ENCODE results near the gene MUC20. TPM values are rescaled to one million over a fixed set of nuclear protein-coding genes. Genes with fewer than 3 reads are reported as not detected.

MUC20 gene
- total RNA-seq, 2 experiments from 2014 or later, result 0.85 to 1.9 TPM

DNA sequence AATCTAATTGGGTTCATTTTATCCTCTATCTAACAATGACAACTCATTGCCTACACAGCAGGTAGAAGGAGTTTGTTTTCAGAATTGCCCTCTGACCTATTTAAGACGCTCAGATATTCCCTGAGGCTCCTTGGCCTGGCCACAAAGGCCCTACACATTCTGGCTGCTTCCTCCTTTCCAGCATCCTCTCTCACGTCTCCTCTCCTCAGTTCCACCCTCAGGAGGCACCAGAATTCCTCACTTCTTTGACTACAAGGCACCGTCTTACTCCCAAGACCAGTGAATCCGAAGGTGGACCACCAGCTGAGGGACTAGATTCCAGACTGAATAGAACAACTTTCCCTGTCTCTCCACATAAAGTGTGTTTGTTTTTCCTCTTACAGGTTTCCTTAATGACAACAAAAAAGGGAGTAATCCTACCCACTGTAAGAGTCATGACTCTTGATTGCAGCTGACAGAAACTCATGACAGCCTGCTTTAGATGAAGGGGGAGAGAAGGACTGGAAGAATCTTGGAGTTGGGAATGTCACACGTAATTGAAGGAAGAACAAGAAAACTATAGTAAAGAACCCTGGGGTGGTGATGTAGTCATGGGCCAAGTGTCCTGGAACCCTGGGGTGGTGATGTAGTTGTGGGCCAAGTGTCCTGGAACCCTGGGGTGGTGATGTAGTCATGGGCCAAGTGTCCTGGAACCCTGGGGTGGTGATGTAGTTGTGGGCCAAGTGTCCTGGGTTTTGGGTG lies 22.0 kb upstream of the MUC20 start:
- CTCF ChIA-PET, result interaction anchor here (1.1 kb wide), 1 partner anchor 152 kb away, joined by 3 read pairs; no protein-coding TSS in a partner anchor
- no peak overlapping the region for H3K27ac Mint-ChIP-seq
- H3K36me3 Mint-ChIP-seq, result peaks cover 19% of the 10 kb centered on the region
- no peak overlapping the region for H3K4me3 Mint-ChIP-seq
- no peak for ATAC-seq
- H3K27me3 Mint-ChIP-seq, result no peaks in the 10 kb centered on the region
- no peak for DNase-seq
- no peaks in the 10 kb centered on the region for H3K9me3 Mint-ChIP-seq (ENCODE audit: low read depth)
- no peaks in the 10 kb centered on the region for H3K4me1 Mint-ChIP-seq

DNA sequence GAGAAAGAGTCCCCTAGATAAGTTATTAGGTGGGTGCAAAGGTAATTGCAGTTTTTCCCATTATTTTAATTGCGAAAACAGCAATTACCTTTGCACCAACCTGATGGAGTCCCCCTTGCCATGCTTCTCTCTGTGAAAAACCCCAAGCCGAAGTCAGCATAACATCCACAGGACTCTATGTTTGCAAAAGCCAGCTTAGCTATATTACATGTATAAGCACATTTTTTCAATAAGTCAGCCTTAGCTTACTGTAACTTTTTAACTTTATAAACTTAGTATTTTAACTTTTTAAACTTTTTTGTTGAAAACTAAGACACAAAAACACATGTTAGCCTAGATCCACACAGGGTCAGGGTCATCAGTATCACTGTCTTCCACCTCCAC lies 21.4 kb upstream of the MUC20 start:
- no peaks in the 10 kb centered on the region for H3K4me1 Mint-ChIP-seq
- no peak overlapping the region for H3K4me3 Mint-ChIP-seq
- CTCF ChIA-PET, result interaction anchor here (1.1 kb wide), 1 partner anchor 151 kb away, joined by 3 read pairs; no protein-coding TSS in a partner anchor
- H3K9me3 Mint-ChIP-seq (ENCODE audit: low read depth), result no peaks in the 10 kb centered on the region
- no peak overlapping the region for H3K27ac Mint-ChIP-seq
- ATAC-seq (no peak), DNase-seq (no peak)
- H3K36me3 Mint-ChIP-seq, result peaks cover 14% of the 10 kb centered on the region
- no peaks in the 10 kb centered on the region for H3K27me3 Mint-ChIP-seq

DNA sequence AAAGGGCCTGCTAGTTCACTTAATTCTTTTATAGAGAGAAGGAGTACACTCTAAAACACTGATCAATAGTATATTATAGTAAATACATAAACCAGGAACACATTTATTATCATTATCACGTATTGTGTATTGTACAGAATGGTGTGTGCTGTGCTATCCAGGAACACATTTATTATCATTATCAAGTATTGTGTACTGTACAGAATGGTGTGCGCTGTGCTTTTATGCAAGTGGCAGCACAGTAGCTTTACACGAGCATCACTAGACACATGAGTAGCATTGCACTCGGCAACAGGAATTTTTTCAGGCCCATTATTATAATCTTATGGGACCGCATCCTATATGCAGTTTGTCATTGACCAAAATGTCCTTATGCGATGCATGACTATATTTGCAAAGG lies 20.9 kb upstream of the MUC20 start:
- ATAC-seq, result no peak
- no peak for DNase-seq
- no peaks in the 10 kb centered on the region for H3K4me1 Mint-ChIP-seq
- CTCF ChIA-PET, result interaction anchor here (1.1 kb wide), 1 partner anchor 151 kb away, joined by 3 read pairs; no protein-coding TSS in a partner anchor
- H3K4me3 Mint-ChIP-seq, result no peak overlapping the region
- no peaks in the 10 kb centered on the region for H3K27me3 Mint-ChIP-seq
- peaks cover 14% of the 10 kb centered on the region for H3K36me3 Mint-ChIP-seq
- no peaks in the 10 kb centered on the region for H3K9me3 Mint-ChIP-seq (ENCODE audit: low read depth)
- no peak overlapping the region for H3K27ac Mint-ChIP-seq

- Mint-ChIP-seq H3K4me1 (no peaks in the 10 kb centered on the region), H3K36me3 (peaks cover 10% of the 10 kb centered on the region), H3K27ac (no peak overlapping the region), H3K4me3 (no peak overlapping the region), H3K27me3 (no peaks in the 10 kb centered on the region), H3K9me3 (ENCODE audit: low read depth) (no peaks in the 10 kb centered on the region)
- ATAC-seq (no peak), DNase-seq (no peak)
- CTCF ChIA-PET, result interaction anchor here (0.7 kb wide), 2 partner anchors 210 to 414 kb away, joined by 3 to 4 read pairs; no protein-coding TSS in a partner anchor
Measured at GRCh38 chr3:195700319-195700718, 20.5 kb upstream of the MUC20 start.

GRCh38 chr3:195701042-195701915 lies 19.5 kb upstream of the MUC20 start:
- Mint-ChIP-seq H3K4me1 (no peaks in the 10 kb centered on the region), H3K27me3 (no peaks in the 10 kb centered on the region), H3K27ac (no peak overlapping the region), H3K9me3 (ENCODE audit: low read depth) (no peaks in the 10 kb centered on the region), H3K4me3 (no peak overlapping the region), H3K36me3 (peaks cover 5% of the 10 kb centered on the region)
- no peak for ATAC-seq
- CTCF ChIA-PET, result interaction anchor here (0.6 to 1.9 kb wide), 5 partner anchors 13 to 652 kb away, joined by 3 to 8 read pairs (median 3); no protein-coding TSS in a partner anchor
- DNase-seq, result no peak

DNA sequence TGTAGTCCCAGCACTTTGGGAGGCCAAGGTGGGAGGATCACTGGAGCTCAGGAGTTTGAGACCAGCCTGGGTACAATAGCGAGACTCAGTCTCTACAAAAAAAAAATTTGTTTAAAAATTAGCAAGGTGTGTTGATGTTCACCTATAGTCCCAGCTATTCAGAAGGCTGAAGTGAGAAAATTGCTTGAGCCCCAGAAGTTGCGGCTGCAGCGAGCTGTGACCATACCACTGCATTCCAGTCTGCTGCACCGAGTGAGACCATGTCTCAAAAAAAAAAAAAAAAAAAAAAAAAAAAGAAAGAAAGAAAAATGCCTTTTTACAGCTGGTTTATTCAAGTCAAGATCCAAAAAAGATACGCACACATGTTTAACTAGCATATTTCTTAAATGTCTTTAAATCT lies 17.0 kb upstream of the MUC20 start:
- H3K4me1 Mint-ChIP-seq, result no peaks in the 10 kb centered on the region
- H3K27me3 Mint-ChIP-seq, result no peaks in the 10 kb centered on the region
- H3K36me3 Mint-ChIP-seq, result peaks cover 2% of the 10 kb centered on the region
- H3K4me3 Mint-ChIP-seq, result no peak overlapping the region
- DNase-seq, result no peak
- ATAC-seq, result no peak
- no peak overlapping the region for H3K27ac Mint-ChIP-seq
- CTCF ChIA-PET, result interaction anchor here (0.8 to 1.5 kb wide), 5 partner anchors 11 to 211 kb away, joined by 3 to 6 read pairs (median 3); no protein-coding TSS in a partner anchor
- no peaks in the 10 kb centered on the region for H3K9me3 Mint-ChIP-seq (ENCODE audit: low read depth)

- no peaks in the 10 kb centered on the region for H3K9me3 Mint-ChIP-seq (ENCODE audit: low read depth)
- peaks cover 3% of the 10 kb centered on the region for H3K36me3 Mint-ChIP-seq
- DNase-seq (peak; percentile 36), ATAC-seq (no peak)
- CTCF ChIA-PET, result interaction anchor here (0.8 to 1.5 kb wide), 3 partner anchors 12 to 190 kb away, joined by 3 to 6 read pairs (median 5); no protein-coding TSS in a partner anchor
- H3K27me3 Mint-ChIP-seq, result no peaks in the 10 kb centered on the region
- H3K4me3 Mint-ChIP-seq, result no peak overlapping the region
- no peaks in the 10 kb centered on the region for H3K4me1 Mint-ChIP-seq
- H3K27ac Mint-ChIP-seq, result no peak overlapping the region
Measured at GRCh38 chr3:195704433-195704999, 16.3 kb upstream of the MUC20 start.

DNA sequence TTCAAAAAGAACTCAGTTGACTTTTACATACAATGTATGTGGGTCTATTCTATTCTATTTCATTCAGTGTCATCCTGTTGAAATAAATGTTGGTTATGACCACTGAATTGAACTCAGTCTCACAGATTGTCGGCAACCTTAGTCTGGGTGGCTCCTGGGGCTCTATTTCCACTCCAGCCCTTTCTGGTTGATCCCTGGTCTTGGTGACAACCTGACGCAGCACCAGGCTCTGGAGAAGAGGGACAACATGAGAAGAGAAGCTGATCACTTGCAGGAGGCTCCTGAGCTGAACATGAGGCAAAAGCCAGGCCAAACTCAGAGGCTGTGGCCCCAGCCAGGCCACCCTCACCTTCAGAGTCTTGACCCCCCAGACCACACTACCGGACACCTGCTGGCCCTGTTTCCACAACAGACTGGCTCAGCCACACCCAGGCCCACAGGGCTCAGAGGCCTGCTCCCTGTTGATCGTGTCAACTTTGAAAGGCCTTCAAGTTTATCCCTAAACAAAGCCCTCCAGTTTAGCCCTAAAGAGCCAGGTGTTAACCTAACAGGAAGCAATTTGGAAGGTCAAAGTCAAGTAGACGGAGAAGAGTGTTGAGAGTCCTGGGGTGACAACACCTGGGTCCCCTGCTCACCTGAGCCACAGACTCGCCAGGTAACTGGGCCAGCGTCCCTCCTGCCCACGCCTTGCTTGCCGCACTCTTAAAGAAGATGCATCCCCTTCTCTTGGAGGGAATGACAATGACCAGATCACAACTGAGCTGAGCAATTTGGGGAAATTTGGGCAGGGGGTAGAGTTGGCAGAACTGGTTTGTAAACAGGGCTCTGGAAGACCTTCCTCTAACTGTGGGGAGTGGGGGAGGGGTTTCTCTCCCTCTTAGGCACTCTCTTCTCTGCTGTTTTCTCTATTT lies 15.4 kb upstream of the MUC20 start:
- H3K27me3 Mint-ChIP-seq, result no peaks in the 10 kb centered on the region
- H3K4me3 Mint-ChIP-seq, result no peak overlapping the region
- H3K36me3 Mint-ChIP-seq, result peaks cover 3% of the 10 kb centered on the region
- ATAC-seq, result no peak
- CTCF ChIA-PET, result interaction anchor here (1.1 kb wide), 1 partner anchor 145 kb away, joined by 6 read pairs; no protein-coding TSS in a partner anchor
- no peak overlapping the region for H3K27ac Mint-ChIP-seq
- H3K4me1 Mint-ChIP-seq, result no peaks in the 10 kb centered on the region
- peak; percentile 43 for DNase-seq
- H3K9me3 Mint-ChIP-seq (ENCODE audit: low read depth), result no peaks in the 10 kb centered on the region

GRCh38 chr3:195708061-195708460 lies 12.7 kb upstream of the MUC20 start:
- H3K9me3 Mint-ChIP-seq (ENCODE audit: low read depth), result no peaks in the 10 kb centered on the region
- H3K27ac Mint-ChIP-seq, result no peak overlapping the region
- ATAC-seq, result no peak
- CTCF ChIA-PET, result interaction anchor here (0.5 to 2.7 kb wide), 5 partner anchors 133 to 1389 kb away, joined by 3 to 6 read pairs (median 3); no protein-coding TSS in a partner anchor
- H3K4me3 Mint-ChIP-seq, result no peak overlapping the region
- H3K4me1 Mint-ChIP-seq, result no peaks in the 10 kb centered on the region
- peak; percentile 38 for DNase-seq
- H3K27me3 Mint-ChIP-seq, result no peaks in the 10 kb centered on the region
- peaks cover 3% of the 10 kb centered on the region for H3K36me3 Mint-ChIP-seq

DNA sequence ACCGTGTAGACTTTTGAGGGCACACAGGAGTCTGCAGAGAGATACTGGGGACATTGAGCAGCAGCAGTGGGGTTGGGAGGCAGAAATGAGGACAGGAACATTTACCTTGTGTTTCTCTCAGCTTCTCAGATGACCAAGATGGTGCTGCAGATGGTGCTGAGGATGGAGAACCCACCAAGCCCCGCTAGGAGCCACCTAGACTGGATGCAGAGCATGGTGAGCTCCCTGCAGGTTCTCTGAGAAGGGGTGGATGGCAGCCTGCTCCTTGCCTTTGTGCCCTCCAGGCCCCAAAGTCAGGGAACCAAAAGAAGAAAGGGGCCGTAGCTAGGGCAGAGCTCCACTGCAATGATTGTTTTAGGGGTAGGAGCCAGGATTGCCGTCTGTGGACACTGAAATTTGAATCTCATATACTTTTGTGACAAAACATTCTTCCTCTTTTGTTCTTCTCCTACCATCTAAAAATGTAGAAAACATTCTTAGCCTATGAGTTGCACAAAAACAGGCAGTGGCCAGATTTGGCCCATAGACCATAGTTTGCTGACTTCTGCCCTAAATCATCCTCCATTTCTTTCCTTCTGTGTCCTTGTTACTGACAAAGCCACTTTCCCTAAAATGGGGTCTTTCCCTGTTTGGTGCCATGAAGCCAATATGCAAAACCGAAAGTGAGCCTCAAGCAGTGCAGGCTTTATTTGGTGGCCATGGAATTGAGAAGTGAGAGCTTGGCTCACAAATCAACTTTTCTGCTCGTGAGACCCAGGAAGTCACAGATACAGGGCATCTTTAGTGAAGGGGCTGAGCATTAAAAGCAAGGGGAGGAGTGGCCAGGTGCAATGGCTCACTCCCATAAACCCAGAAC lies 11.9 kb upstream of the MUC20 start:
- ATAC-seq (no peak), DNase-seq (peak; percentile 40)
- no peaks in the 10 kb centered on the region for H3K9me3 Mint-ChIP-seq (ENCODE audit: low read depth)
- no peak overlapping the region for H3K27ac Mint-ChIP-seq
- no peaks in the 10 kb centered on the region for H3K4me1 Mint-ChIP-seq
- peaks cover 3% of the 10 kb centered on the region for H3K36me3 Mint-ChIP-seq
- no peak overlapping the region for H3K4me3 Mint-ChIP-seq
- no peaks in the 10 kb centered on the region for H3K27me3 Mint-ChIP-seq
- CTCF ChIA-PET, result interaction anchor here (0.5 to 2.7 kb wide), 4 partner anchors 12 to 649 kb away, joined by 3 to 6 read pairs (median 5); no protein-coding TSS in a partner anchor

- DNase-seq (no peak), ATAC-seq (no peak)
- Mint-ChIP-seq H3K27me3 (no peaks in the 10 kb centered on the region), H3K27ac (no peak overlapping the region), H3K36me3 (peaks cover 3% of the 10 kb centered on the region), H3K4me1 (no peaks in the 10 kb centered on the region), H3K9me3 (ENCODE audit: low read depth) (no peaks in the 10 kb centered on the region), H3K4me3 (no peak overlapping the region)
- CTCF ChIA-PET, result interaction anchor here (1.4 to 2.7 kb wide), 2 partner anchors 13 to 185 kb away, joined by 5 to 6 read pairs; no protein-coding TSS in a partner anchor
Measured at GRCh38 chr3:195709676-195710085, 11.1 kb upstream of the MUC20 start.

Measured in activated CD8-positive, alpha-beta memory T cell treated with anti-CD3 and anti-CD28 coated beads, Interleukin-2, amount 10 ng/mL, durations not matched to agents 7 days and 5 days (primary cell).